ENCODE measurements around the gene PTCSC3.

PTCSC3 gene

DNA sequence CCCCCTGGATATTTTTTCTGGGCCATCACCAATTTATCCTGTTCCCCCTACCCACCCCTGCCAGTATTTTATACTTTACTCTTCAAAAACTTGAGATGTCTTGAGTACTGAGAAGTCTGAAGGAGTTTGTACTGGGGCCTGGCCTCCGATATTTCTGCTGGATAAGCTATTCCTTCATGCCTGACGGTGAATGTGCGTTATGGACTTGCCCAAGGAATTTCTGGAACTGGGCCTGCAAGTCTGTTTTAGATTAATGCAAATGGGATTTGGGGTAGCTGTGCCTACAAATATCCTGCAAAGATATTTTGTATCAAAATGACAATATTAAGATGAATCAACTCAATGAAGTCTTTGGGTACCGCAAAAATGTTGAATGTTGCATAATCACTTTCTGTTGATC lies at the start of gene PTCSC3:
Gene PTCSC3, minus strand, starts transcription at position 199 of the 400 bp plus-strand sequence.
- no peak for DNase-seq

DNA sequence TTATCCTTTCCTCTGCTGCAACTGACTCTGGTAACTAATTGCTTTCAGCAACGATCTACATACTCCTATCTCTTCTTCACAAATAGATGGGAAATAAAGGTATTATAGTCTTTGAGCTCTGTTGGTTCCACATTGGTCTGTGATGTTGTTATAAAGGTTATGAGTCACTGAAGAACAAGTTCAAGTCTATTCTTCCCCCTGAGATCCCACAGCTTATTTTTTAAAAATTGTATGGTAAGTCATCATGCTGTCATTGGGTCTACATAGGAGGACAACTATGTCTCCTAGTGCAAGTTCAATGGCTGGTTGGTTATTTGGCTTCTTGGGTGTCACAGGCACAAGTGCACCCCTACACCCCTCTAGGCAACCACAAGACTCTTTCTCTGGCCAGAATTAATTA lies 49.6 kb upstream of the PTCSC3 start:
- DNase-seq = no peak

DNA sequence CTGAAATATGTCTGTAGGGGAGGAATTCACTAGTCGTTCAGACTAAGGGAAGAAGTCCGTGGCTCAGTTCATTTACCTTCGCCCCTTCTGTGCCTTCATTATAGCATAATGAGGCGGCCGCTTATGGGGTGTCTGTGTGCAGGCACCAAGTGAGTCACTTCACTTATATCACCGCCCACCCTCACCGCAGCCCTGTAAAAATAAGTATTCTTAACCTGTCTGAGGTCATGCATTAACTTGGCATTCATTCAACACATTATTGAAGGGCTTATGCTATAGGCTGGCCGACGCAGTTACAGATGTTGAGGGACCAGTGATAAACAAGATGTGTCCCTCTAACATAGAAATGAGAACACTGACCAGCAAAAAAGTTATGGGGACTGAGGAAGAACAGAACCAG lies 47.7 kb upstream of the PTCSC3 start:
- no peak for DNase-seq

DNA sequence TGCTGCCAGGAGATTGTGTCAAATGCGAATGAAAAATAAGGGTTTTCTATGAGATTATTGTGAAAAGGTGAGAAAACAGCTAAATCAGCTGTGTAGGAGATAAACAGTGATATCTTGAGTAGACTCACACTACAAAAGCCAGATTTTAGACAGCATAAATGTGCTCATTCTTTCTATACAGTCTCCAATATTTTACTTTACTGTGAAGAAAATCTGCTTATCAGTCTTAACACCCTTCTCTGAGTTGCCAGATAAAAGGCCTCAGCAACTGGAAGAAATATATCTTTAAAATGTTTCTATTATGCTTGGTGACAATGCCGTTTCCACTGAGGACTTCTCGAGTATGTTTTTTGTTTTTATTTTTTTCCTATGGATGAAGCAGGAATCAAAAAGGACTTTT lies 47.0 kb upstream of the PTCSC3 start:
- DNase-seq = no peak

DNA sequence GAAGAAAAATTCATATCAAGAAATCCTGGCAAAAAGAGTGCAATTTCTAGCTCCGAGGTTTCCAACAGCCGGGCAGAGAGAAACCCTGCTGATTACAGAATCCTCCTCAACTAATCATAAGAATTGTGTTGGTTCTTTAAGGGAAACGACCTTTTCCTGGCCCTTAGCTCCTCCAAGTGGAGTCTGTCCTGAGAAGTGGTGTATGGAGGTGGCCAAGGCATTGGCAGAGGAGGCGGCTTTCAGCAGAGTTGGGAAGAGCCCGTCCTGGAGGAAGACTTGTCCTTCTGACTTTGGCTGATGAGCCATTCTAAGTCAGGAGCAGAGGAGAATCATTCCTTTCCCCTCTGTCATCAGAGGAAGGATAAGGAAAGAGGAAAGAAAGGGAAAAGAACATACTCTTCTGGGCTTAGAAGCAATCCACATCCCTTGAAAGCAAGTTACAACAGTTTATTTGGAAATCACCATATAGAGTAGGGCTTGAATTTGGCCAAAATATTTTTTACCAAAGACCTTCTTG lies 46.5 kb upstream of the PTCSC3 start:
- DNase-seq = no peak

DNA sequence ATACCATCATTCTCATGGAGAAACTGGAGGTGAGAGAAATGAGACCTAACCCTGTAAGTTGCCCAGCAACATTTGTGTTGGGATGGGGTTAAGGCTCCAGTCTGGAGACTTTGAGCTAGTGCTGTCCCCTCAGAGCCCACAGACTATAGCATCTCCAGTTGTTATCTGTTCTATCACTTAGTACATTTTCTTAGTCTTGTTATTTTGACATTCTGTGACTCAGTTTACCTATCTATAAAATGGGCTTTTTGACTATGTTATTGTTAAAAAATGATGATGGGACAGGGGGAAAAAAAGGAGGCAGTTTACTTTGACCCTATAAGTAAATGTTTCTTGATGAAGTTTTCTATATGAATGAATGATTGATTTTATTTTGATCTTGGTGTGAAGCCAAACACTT lies 45.8 kb upstream of the PTCSC3 start:
- no peak for DNase-seq

DNA sequence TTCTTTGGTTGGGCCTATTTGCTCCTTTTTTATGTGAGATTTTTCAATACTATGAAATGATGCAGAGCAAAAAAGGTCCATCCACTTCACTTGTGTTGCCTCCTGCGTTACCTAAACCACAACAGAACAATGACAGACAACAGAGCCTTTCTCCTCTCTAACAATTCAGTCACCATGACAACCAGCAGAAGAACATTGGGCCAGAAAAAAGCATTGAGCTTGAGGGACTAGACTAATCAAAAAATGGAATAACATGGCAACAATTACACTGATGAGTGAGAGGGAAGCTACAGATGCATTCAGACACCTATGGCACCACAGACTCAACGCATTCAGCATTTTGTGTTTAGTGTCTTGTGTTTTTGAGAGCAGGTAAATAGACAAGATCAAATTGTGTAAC lies 44.6 kb upstream of the PTCSC3 start:
- DNase-seq = no peak

DNA sequence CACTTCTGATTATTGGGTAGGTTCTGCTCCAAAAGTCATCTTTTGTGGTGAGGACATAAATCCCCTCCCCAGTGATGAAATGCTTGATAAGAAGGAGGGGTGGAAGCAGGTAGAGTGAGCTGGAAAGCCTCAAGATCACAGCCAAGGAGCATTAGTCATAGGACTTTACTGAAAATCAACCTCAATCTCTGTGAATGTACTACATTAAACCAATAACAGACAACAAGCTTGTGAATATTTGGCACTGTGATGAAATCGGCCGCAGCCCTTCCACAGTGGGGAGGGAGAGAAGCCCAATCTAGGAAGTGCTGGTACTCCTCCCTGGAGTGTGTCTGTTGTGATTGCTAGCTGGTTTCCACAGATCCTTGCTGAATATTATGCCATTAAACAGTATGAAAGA lies 41.2 kb upstream of the PTCSC3 start:
- DNase-seq = no peak

DNA sequence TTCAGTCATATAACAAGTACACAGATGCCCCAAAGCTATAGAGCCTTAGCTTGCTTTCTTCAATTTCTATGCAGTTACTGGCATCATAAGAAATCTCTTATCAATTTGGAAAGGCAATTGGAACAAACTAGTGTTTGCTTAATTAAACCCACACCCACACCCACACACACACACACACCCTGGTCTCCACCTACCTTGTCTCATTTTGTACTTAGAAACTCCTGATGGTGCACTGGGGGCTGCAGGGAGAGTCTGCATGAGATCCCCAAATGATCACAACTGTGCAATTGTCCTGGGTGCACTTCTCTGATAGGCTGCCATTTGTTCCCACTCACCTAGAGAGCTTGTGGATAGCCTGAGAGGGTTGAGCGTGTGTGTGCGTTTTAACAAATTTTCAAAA lies 40.5 kb upstream of the PTCSC3 start:
- no peak for DNase-seq

DNA sequence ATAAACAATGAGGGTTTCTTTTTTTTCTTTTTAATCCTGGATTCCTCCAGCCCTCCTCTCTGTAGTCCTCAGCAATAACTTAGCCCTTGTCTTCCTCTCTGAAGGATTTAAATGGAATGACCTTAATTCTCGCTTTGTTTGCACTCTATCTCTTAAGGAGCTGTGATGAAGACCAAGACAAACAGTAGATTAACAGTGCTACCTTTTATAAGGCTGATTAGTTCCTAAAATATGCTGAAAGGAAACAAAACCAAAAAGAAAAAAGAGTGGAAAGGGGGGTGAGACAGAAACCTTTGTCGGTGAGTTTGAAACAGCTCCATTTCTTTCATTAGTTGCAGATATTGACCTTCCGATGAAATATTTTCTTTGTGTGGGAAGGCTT lies 38.7 kb upstream of the PTCSC3 start:
- no peak for DNase-seq

DNA sequence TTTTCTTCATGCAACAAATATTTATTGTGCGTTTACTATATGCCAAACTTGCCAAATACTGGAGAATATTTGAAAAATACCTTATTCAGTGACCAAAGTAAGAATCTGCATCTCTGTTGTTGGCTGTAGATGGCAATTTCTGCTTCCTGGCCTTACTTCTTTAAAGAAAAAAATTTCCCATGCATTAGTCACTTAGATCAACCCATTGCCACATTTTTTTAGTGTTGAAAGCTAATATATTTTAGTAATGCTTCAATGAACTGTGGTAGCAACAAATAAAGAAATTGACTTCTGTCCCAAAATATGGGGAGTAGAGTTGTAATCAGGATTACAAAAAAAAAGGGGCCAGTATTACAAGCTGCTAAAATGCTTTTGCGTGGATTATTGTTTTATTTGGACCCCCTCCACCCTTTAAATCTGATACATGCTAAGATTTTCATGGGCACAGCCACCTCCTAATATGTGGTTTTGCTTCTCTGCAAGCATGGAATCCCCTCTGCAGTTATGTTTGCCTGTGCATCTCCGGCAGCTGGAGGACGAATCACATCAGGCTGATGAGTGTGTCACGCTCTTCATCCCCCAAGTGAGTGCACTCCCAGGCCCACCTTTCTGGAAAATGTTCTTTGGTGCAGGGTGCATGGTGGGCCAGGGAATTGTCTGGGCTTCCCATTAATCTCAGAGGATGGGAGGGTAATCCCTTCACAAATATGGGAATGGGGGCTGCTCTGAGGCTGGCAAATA lies 38.1 kb upstream of the PTCSC3 start:
- DNase-seq = no peak

DNA sequence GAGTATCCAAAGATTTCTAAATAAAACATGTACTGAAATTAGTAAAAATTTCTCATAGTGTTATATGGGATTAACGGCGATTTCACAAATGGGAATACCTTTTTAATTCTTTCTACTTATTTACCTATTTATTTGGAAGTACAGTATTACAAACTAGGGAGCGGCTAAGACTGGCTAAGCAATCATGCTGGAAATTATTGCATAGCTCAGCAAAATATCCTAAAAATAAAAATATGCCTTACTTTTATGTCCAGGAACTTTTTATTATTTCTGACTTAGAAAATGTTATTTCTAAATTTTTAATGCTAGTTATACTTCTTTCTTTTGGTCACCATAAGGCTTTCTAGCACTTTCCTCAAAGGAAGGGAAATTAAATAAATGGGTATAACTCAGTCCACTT lies 36.5 kb upstream of the PTCSC3 start:
- no peak for DNase-seq

DNA sequence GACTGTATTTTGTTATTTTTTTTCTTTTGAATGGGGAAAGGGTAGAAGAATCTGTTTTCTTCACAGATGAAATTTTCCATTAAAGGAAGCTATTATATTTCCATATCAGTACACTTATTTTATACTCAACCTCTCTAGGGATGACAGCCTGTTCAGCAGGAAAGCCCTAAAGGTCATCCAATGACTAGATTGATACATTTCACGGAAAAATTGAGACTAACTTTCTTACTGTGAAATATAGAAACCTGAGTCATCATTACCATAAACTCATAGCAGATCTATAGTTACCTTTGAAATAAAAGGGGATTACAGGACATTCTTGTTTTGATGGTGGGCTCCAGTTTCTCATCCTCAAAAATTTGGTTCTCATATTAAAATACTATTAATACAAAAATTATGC lies 36.1 kb upstream of the PTCSC3 start:
- DNase-seq = no peak

DNA sequence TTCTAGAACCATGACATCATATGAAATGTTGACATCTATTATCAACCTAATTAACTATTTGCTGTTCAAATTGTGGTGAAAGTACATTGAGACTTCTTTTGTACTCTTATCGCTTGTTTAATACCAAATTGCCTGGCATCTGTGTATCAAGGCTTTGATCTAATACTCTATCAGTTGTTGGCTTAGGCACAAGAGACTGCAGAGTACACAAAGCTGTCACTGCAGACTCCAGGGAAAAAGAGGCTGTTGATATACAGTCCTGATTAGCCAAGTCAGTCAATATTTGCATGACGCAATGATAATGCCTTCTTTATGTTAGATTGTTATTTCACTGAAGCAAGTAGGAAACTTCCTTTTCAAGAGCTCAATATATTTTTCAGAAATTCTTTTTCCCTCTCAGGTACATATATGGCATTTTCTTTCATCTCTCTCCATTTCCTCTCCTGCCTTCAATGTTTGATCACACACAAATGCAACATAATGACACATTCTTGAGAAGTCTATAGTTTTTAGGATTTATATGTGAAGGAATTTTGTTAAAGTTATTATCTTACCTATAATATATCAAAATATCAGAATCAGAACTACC lies 32.3 kb upstream of the PTCSC3 start:
- DNase-seq = no peak

DNA sequence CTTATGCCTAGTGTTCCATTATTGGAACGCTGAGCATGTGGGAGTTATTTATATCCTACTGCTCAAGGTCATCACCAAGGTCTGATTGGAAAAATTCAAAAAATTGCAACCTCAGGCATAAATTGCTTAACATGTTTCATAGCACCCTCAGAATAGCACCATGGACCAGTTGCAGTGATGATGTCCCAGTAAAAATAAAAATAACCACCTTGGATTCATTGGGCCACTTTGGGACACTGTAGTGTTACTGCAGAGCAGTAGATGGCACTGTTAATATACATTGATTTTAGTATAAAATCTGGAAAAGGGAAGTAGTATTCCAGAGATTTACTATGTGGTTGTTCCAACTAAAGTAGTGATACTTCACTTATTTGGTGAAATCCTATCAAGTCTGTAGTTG lies 31.0 kb upstream of the PTCSC3 start:
- no peak for DNase-seq

DNA sequence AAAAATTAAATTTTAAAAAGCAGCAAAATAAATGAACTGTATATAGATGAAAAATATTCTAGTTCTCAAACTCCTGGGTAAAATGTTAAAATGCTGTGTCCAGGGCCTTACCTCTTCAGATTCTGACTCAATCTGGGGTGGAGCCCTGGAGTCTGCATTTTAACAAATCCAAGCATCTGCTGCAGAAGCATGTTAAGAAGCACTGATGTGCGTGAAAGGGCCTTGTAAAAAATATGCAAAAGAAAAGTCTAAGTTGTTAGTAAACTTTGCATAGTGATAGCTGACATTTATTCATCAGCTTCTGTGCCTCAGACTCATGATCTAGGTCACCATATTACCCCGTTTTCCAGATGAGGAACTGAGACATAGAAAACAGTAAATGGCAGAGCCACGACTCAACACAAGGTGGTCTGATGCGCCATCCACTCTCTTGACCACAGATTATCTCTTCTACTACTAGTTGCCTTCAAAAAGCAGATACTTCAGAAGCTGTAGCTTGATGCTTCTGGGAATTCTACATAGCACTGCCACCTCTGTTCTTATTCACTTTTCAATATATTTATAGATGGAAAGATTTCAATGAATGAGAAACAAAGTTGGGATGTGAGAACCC lies 28.0 kb upstream of the PTCSC3 start:
- no peak for DNase-seq

DNA sequence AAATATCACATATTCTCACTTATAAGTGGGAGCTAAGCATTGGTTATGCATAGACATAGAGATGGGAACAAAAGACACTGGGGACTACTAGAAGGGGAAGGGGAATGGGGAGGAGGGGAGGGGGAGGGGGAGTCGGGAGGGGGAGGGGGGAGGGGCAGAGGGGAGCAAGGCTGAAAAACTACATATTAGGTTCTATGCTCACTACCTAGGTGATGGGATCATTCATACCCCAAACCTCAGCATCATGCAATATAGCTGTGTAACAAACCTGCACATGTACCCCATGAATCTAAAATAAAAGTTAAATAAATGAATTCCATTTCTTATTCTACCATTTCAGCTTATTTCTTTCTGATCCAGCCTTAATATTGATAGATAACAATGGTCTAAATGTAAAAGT lies 21.9 kb upstream of the PTCSC3 start:
- DNase-seq = no peak

DNA sequence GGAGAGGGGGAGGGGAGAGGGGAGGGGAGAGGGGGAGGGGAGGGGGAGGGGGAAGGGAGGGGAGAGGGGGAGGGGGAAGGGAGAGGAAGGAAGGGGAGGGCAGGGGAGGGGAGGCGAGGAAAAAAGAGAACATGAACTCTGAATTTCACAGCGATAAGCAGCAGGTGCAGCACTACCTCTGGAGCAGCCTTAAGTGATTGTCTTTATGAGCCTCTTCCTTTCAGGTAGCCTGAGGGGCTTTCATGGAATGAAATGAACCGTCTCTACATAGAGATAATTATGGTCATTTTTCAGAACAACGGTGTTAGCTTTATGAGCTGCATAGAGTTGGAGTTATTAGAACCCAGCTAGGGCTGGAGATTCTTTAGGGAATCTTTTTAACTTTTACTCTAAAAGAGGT lies 18.1 kb upstream of the PTCSC3 start:
- DNase-seq = no peak

DNA sequence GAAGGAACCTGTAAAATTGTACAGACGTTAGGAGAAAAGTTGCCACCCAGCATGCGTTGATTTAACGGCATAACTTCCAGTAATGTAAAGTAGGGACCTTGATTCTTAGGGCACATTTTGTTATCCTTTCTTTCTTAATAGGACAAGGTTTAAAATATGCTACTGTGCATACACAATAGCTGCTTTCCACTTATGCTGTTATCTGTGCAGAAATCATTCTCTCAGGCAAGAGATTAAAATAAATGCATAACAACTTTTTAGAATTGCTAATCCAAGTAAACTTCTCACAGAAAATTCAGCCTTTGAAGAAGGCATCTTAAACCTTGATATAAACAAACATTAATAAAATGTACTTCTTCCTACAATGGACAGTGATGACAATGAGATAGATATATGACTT lies 16.0 kb upstream of the PTCSC3 start:
- no peak for DNase-seq

DNA sequence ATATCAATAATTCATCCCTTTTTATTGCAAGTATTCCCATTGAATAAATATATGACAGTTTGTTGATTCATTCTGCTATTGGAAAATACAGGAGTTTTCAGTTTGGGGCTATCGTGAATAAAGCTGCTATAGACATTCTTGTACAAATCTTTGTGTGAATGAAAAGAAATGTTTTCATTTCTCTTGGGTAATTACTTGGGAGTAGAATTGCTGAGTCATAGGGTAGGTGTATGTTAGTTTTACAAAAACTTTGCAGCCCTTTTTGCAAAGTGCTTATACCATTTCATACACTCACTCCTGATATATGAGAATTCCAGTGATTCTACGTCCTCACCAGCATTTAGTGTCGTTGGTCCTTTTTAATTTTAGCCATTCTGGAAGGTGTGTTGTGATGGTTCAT lies 6.9 kb upstream of the PTCSC3 start:
- DNase-seq = no peak

DNA sequence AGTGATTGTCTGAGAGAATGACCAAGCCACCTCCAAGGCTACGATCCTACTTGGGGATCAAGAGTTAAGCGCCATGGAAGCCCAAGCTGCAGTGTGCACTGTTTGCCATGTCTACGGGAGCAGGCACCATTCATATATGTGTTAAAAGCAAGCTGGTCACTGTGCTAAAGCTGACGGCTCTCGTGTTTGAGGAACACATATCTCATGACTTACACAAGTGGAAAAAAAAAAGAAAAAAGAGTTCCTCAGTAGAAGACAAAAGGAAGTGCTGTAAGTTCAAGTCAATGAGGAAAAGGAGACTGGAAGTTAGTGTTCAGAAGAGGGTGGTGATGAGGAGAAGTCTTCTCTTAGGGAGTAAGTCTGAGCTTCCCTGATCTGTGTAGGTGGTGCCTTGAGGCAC lies 4.9 kb upstream of the PTCSC3 start:
- DNase-seq = no peak

DNA sequence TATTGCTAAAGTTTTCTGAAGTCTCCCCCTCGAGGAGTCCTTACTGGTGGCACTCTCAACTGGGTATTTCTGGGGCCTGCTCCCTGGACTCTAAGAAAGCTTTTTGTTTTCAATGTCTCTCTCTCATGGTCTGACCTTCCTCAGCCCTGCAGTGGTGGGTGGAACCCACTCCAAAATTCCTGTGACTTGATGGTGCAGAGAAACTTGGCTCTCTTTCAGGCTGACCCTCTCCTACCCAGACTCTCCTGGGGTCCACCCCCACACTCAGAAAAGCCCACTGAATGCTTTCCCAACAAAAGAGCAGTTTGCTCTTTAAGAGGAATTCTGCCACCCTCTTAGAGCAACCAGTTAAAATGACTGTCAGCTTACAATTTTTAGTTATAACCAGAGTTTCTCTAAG lies 967 bp upstream of the PTCSC3 start:
- no peak for DNase-seq

DNA sequence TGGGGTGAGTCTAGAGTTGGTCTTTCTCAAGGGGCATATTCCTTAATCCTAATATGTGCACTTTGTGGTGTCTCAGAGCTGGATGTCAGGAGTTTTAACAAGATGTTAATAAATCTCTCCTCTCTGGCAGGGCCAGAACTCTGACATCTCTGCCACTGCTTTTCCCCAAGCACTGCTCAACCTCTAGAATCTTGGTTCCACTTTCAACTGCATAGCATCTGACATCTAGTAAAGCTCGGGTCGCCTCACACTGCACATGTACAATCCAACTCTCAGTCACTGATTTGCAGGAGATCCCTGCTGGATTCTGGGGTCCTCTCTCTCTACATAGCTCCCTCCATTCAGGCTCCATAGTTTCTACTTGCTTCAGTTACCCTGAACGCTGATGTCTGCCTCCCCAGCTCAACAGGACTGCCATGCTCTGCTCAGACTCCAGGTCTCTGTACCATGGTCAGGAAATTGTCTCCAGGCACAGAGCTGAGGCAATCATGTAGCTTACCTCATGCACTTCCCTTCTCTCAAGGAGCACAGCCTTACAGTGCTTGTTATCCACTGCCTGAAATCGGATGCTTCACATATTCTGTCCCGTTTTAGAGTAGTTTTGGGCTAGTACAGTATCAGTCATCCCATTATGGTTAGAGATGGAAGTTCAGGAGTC lies 1.6 kb downstream of the PTCSC3 start:
- no peak for DNase-seq

DNA sequence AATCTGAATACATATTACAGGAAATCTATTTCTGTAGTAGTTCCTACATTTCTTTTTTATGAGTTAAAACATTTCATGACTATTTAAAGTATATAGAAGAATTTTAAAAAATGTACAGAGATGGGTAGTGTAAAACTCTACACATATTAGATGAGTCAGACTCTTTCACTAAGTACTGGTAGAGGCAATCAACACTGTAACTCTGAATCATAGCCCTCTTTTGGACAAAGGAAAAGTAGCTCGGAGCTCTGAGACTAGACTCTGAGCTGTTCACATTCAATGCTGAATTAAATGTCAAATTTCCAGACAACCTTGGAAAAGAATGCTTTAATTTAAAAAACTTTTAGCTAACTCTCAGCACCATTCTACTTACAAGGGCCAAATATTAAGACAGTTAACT lies 3.4 kb downstream of the PTCSC3 start:
- no peak for DNase-seq

Measured in CD4-positive, alpha-beta T cell treated with Interleukin-4 for 1 hour (primary cell).